ENCODE data around the gene R3HDM2. TPM values are rescaled to one million over a fixed set of nuclear protein-coding genes. Genes with fewer than 3 reads are reported as not detected.

The R3HDM2 gene
- total RNA-seq, 4 donors from 2014 or later: 43.4 to 97.6 (median 65.1) TPM

GRCh38 chr12:57203791-57204190, 227.1 kb downstream of the R3HDM2 start:
- 71% methylated on average over 9 of the region's 11 CpGs for WGBS
- H3K36me3 ChIP-seq: peaks cover 96% of the 10 kb centered on the region

More at GRCh38 chr12:57203791-57204190, 227.1 kb downstream of the R3HDM2 start:
- Histone ChIP-seq H3K4me1 (no peaks in the 10 kb centered on the region), H3K27me3 (no peaks in the 10 kb centered on the region), H3K27ac (no peak overlapping the region), H3K9me3 (no peaks in the 10 kb centered on the region), H3K4me3 (no peak overlapping the region)
- DNase-seq (ENCODE audit: low spot score in 2 of 2): no peak
- TF ChIP-seq POLR2A (IDR thresholded peaks at IDR 0.05) (no peak), POLR2AphosphoS5 (IDR thresholded peaks at IDR 0.05) (no peak), CTCF (IDR thresholded peaks at IDR 0.05) (no peak), EP300 (IDR thresholded peaks at IDR 0.05) (no peak)

Other genes starting within 250 kb of the R3HDM2 start
- 10 to 100 TPM in 3 of 4 donors, 1 to 10 TPM in 1; 7.1 to 26.0 (median 18.3) TPM for gene NXPH4, start 214.2 kb downstream of the R3HDM2 start, total RNA-seq
- gene SHMT2, start 201.3 kb downstream of the R3HDM2 start, total RNA-seq: 10 to 100 TPM; 53.5 to 87.2 (median 70.3) TPM
- 1 to 10 TPM; 1.7 to 3.0 (median 2.1) TPM for gene STAC3, start 179.9 kb downstream of the R3HDM2 start, total RNA-seq
- gene INHBC, start 3.7 kb upstream of the R3HDM2 start, total RNA-seq: not detected
- under 1 TPM in 1 of 4 donors, not detected in 3; 0.56 TPM for gene INHBE, start 24.3 kb upstream of the R3HDM2 start, total RNA-seq
- gene GLI1, start 28.7 kb upstream of the R3HDM2 start, total RNA-seq: 1 to 10 TPM in 2 of 4 donors, under 1 TPM in 1, not detected in 1; 0.51 to 2.9 (median 2.0) TPM
- gene ARHGAP9, start 48.8 kb upstream of the R3HDM2 start, total RNA-seq: 1 to 10 TPM; 5.4 to 7.4 (median 5.9) TPM
- gene MARS1, start 57.0 kb upstream of the R3HDM2 start, total RNA-seq: 100 to 1,000 TPM in 1 of 4 donors, 10 to 100 TPM in 3; 55.7 to 203 (median 79.7) TPM
- gene DDIT3, start 89.5 kb upstream of the R3HDM2 start, total RNA-seq: 10 to 100 TPM in 3 of 4 donors, 1 to 10 TPM in 1; 8.1 to 33.6 (median 14.4) TPM
- 10 to 100 TPM; 24.4 to 92.9 (median 36.8) TPM for gene MBD6, start 91.8 kb upstream of the R3HDM2 start, total RNA-seq
- 100 to 1,000 TPM; 152 to 242 (median 185) TPM for gene DCTN2, start 116.1 kb upstream of the R3HDM2 start, total RNA-seq
- gene KIF5A, start 119.0 kb upstream of the R3HDM2 start, total RNA-seq: under 1 TPM in 2 of 4 donors, not detected in 2; 0.08 to 0.23 TPM
- 10 to 100 TPM; 36.9 to 68.9 (median 51.5) TPM for gene PIP4K2C, start 160.1 kb upstream of the R3HDM2 start, total RNA-seq
- 10 to 100 TPM; 10.4 to 19.0 (median 12.1) TPM for gene DTX3, start 173.8 kb upstream of the R3HDM2 start, total RNA-seq
- 10 to 100 TPM in 1 of 4 donors, 1 to 10 TPM in 3; 4.0 to 13.3 (median 7.9) TPM for gene ARHGEF25, start 180.4 kb upstream of the R3HDM2 start, total RNA-seq
- gene B4GALNT1, start 202.2 kb upstream of the R3HDM2 start, total RNA-seq: under 1 TPM in 3 of 4 donors, not detected in 1; 0.38 to 0.48 (median 0.42) TPM

All from suprapubic skin (tissue), 4 donors.